T1000 (cell line): ENCODE measurements around the gene PDE4C.

Experiments
- DNase-seq: peaks from one replicate; lab custom pipeline; 2025; ENCODE audit warnings: mixed read lengths; lab: John Stamatoyannopoulos, UW

PDE4C gene

GRCh38 chr19:18198374-18198773, 27.9 kb downstream of the PDE4C start:
- DNase-seq = no peak

- no peak for DNase-seq
Measured at GRCh38 chr19:18197941-18198340, 28.3 kb downstream of the PDE4C start.

- DNase-seq = no peak
Measured at GRCh38 chr19:18197306-18197705, 28.9 kb downstream of the PDE4C start.

- DNase-seq = no peak
Measured at GRCh38 chr19:18196511-18196845, 29.8 kb downstream of the PDE4C start.

GRCh38 chr19:18194554-18195238, 31.5 kb downstream of the PDE4C start:
- no peak for DNase-seq

- no peak for DNase-seq
Measured at GRCh38 chr19:18194181-18194530, 32.1 kb downstream of the PDE4C start.

GRCh38 chr19:18193388-18194180, 32.7 kb downstream of the PDE4C start:
- no peak for DNase-seq

- peak; percentile 98 for DNase-seq
Measured at GRCh38 chr19:18192673-18193387, 33.4 kb downstream of the PDE4C start, which contains the start of gene MPV17L2. Gene MPV17L2 (plus strand): TSS chr19:18193218. CDS start chr19:18193282, 64 bp downstream.

GRCh38 chr19:18191640-18192062, 34.6 kb downstream of the PDE4C start:
- no peak for DNase-seq

GRCh38 chr19:18190278-18190677, 36.0 kb downstream of the PDE4C start:
- DNase-seq = no peak

GRCh38 chr19:18185538-18185937, 40.7 kb downstream of the PDE4C start:
- no peak for DNase-seq

- no peak for DNase-seq
Measured at GRCh38 chr19:18183529-18183928, 42.7 kb downstream of the PDE4C start.

GRCh38 chr19:18179957-18180356, 46.3 kb downstream of the PDE4C start:
- DNase-seq = no peak

GRCh38 chr19:18176367-18177310, 49.6 kb downstream of the PDE4C start:
- no peak for DNase-seq

GRCh38 chr19:18174983-18175382, 51.3 kb downstream of the PDE4C start:
- DNase-seq = no peak
